GM18907 (cell line): ENCODE measurements around the gene CRIP2.

ENCODE experiments used
- ATAC-seq: cut with Tn5 transposase; IDR thresholded peaks from one replicate; pipeline ENCODE4 v1.9.1; 2021; ENCODE audit warnings: mild to moderate bottlenecking, moderate library complexity; ENCODE audit not compliant: unreplicated experiment

Gene CRIP2

DNA sequence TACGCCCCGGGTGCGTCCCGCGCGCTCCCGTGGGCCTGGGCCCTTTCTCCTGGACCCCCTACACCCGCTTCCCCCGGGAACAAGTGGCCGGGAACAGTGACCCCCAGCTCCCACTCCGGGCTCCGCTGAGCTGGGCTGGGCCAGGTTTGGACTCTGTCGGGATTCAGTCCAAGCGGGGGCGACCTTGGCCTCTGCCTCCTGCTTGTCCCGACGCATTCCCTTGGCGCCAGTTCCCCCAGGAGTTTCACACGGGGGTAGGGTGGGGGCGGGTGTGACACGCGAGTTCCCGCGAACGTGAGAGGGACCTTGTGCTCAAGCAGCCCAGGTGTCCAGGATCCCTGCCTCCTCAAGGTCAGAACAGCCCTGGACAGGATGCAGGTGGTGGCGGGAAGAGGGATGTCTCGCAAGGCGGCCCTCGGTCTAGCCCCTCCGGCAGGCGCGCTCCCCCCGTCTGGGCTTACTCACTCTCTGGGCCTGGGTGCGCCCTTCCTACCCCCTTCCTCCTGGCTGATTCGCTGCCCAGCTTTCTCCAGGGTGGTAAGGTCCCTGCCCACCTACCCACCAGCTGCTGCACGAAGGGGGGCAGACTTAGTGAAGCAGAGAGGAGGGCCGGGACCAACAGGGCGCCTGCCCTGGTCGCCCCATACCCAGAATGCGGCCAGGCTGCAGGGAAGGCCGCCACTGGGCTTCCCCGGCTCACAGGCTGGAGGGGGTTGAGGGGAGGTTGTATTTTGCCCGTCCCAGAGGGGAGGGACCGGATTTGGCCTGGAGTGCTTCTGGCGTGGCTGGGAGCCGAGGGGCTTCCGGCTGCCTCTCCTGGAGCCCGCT, 862 bp downstream of the CRIP2 start:
- ATAC-seq: no peak

DNA sequence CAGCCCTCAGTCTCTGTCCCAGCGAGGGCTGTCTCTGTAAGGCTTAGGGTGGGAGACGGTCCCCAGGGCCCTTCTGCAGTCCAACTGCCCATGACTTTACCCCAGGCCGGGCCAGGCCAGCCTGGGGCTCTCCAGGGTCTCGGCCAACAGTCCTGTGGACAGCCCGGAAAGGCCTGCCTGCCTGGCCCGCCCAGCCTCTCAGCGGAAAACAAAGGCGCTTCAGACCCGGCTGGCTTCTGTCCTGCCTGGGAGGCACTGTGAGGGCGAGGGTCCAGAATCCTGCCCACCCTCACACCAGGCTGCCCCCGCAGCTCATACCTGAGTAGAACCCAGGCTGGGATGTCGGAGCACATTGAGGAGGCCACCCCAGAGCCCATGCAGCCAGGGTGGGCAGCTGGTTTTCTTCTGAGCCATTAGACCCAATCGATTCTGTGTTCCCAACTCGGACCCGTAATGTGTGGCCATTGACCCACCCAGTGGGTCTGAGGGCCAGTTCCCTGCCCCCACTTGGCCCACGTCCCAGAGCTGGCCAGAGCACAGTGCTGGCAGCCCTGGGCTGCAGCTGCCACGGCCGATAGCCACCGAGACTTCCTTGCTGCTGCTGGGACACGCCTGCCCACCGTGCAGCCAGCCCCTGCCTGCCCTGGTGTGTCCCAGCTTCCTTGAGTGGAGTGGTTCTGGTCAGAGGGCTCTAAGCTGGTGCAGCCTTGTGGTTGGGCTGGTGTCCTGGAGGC, 1.6 kb downstream of the CRIP2 start:
- ATAC-seq: no peak

DNA sequence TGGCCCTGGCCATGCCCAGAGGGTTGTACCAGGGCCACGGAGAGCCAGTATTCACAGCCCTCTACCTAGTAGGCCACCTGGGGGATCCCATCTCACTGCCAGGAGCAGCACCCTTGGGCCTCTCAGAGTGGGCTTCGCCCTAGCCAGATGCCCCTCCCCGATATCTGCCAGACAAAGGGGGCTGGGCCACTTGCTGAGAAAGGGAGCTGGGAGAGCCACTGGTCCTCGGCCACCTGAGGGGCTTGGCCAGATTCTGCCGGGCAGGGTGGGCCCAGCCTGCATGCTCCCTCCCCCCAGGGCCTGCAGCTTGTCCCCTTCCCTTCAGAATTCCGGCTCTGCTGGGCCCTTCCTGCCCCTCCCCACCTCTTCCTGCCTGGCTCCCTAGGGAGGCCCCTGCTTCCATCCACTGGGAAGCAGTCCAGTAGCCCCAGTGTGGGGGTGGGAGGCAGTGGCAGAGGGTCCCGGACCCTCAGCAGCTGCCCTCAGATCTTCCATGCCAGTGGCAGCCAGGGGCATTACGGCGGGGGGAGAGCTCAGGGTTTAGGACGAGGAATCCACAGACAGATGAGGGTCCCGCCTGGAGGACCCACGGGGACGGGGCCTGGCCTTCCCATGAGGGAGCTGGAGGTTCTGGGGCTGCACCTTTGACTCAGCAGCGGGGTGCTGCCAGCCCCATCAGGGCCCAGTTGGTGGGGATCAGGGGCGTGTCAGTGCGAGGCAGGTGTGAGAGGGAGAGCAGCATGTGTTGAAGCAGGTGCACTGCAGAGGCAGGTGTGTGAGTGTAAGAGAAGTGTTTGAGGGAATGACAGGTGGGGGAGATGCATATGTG, 2.4 kb downstream of the CRIP2 start:
- ATAC-seq: no peak

DNA sequence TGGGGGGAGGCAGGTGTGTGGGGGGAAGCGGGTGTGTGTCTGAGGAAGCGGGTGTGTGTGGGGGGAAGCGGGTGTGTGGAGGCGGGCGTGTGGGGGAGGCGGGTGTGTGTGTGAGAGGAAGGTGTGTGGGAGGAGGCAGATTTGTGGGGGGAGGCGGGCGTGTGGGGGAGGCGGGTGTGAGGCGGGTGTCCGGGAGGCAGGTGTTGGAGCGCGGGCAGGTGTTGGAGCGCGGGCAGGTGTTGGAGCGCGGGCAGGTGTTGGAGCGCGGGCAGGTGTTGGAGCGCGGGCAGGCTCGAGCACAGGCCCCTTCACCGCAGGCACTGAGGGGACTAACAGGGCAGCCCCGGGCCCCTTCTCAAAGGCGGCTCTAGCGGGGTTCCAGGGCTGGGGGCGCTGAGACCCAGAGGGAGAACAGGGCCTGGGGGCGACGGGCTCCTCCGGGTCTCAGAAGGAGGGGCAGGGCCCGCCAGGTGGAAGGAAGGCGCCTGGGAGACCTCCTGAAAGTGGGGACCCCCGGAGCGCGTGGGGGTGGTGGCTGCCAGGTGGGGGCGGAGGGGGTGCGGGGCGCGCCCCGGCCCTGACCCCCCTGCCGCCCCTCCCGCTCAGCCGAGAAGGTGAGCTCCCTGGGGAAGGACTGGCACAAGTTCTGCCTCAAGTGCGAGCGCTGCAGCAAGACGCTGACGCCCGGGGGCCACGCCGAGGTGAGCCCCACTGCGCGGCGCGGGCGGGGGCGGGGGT, 3.2 kb downstream of the CRIP2 start:
- ATAC-seq: no peak

DNA sequence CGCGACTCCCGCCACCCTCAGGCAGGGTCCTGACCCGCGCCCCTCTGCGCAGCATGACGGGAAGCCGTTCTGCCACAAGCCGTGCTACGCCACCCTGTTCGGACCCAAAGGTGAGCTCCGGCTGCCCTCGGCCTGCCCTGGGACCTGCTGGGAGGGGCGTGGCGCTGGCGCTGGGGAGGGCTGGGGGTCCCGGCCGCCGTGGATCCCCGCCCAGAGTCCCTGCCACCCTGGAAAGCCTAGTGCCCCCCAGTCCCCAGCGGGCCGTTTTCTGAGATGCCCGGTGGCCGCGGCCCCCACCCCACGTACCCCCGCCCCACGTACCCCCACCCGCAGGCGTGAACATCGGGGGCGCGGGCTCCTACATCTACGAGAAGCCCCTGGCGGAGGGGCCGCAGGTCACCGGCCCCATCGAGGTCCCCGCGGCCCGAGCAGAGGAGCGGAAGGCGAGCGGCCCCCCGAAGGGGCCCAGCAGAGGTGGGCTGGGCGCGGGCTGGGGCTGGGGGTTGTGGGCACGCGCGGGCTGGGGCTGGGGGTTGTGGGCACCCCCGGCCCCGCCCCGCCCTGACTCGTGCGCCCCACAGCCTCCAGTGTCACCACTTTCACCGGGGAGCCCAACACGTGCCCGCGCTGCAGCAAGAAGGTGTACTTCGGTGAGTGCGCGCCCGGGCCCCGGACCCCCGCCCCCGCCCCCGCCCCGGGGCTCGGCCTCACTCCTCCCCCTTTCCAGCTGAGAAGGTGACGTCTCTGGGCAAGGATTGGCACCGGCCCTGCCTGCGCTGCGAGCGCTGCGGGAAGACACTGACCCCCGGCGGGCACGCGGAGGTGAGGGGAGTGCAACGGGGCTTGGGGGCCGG, 4.0 kb downstream of the CRIP2 start:
- no peak for ATAC-seq

DNA sequence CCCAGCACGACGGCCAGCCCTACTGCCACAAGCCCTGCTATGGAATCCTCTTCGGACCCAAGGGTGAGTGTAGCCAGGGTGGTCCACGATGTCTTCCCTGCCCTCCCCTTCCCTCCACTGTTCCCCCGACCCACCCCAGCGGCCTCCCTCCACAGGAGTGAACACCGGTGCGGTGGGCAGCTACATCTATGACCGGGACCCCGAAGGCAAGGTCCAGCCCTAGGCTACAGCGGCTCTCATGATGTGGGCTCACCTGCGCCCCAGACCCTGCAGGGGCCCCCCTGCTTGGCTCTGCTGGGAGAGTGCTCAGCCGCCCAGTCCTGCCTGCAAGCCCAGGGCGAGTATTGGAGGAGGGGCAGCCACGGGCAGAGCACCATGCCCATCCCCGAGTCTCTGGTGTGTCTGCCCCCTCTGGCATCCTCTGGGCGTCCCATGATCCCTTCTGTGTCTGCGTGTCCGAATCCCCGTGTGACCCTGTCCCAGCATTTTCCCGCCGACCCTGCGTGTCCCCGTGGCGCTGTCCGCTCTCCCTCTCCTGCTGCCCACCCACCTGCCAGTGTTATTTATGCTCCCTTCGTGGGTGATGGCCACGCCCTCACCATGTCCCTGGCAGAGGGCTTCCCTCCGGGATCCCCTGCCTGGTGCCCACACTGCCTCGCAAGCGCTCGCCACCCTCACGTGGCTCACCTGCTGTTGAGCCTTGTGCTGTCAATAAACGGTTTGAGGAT, 5.0 kb downstream of the CRIP2 start:
- no peak for ATAC-seq

DNA sequence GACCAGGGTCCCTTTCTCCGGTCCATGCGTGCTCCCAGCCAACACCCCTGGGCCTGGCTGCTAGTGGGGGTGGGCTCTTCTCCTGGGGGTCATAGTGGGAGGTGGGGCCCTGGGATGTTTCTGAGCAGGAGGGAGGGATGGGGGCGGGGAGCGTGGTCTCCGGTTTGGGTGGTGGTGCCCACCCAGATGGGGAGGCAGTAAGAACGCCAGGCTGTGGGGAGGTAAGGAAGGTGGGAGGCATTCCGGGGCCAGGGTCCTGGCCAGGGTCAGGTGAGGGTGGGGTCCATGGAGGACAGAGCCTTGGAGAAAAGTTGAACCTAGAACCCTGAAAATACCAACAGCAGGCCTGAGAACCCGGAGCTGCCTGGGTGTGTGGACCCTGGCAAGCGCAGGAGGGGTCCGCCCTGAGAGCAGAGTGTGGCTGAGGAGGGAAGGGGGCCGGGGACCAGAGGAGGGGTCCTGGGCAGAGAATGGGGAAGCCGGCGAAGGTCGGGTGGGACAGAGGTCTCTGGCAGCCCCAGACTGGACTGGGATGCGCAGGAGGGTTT, 5.7 kb downstream of the CRIP2 start:
- ATAC-seq: no peak

DNA sequence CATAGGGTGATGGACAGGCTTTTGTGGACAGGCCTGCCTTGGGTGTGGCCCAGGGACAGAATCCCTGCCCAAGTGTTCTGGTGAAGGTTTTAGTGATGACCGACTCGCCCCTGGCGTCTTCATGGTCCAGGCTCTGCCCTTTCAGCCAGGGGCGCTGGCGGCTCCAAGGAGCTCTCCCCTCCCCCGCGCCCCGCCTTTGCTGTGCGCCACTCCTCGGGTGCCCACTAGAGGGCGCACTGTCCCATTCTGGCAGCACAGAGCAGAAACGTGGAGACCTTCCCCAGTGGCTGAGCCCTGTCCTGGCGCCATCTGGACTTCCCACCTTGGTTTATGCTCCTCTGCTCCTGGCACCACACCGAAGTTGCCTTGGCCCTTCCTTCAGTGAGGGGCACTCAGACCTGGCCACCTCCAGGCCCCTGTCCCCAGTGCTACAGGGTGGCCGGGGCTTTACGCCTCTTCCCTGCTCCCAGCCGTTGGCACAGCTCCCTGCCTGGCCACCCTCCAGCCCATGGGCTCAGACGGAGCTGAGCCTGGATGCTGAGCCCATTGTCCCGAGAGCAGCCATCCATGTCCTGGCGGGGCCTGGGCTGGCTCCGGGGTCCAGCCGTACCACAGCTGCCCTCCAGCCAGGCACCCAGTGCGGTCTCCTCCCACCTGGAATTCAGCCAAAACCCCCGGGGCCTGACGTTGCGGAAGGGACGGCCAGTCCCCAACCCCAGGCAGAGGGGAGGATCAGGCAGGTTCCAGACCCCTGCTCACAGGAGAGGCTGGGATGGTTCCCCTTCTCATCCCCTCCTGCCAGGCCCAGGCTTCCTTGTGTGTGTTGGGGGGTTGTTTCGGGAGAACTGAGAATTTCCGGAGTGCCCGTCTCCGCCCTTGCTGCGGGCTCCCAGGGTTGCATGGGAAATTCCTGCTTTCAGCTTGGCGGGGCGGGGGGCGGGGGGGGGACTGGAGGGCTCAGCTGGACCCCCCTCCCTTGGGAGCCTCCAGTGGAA, 6.5 kb downstream of the CRIP2 start:
- ATAC-seq: peak; percentile 43

DNA sequence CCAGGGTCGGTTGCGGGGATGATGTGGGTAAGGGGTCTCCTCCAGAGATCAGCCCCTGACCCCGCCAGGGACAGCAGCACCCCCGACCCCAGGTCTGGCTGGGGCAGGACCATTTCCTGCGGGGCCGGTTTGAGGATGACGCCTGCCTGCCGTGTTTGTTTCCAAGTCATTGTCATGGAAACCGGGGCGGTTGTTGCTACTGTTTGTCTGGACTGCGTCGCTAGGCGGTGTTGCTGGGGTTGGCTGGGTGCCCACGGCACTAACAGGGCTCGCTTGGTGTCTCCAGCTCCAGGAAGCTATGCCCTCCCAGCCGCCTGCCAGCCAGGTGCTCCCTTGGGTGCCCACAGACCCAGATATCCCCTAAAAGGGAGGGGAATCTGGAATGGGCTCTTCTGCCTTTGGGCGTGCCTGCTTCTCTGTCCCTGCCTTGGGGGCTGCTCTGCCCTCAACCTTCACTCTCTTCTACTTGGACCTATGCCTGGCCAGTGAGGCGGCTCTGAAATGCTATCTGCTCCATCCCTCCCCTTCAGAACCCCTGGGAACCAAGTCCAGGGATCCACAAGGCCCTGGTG, 7.4 kb downstream of the CRIP2 start:
- ATAC-seq: peak; percentile 53

DNA sequence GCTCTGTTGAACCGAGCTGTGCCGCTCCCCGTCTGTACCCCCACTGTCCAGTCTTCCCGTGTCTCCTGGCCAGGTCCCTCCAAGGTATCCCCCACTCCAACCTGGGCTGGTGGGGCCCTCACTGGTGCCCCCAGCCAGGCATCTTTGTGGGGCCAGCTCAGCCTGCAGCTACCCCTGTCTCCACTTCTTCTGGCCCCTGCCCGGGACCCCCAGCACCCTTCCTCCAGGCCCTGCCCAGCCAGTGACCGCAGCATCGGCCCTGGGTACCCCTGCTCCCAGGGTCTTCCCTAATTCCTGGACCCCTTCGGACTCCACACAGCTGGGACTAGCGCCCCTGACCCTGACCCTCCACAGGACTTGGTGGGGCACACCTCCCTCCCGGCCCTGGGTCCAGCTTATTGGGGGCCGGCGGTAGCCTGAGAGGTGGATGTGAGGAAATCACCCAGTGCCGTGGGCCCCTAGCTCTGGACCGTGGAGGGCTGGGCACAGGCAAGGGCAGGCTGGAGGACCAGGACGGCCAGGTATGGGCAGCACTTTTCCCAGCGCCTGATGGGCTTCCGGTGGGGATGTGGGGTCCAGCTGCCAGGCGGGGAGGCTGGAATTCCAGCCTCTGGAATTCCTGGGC, 8.0 kb downstream of the CRIP2 start:
- ATAC-seq: no peak

DNA sequence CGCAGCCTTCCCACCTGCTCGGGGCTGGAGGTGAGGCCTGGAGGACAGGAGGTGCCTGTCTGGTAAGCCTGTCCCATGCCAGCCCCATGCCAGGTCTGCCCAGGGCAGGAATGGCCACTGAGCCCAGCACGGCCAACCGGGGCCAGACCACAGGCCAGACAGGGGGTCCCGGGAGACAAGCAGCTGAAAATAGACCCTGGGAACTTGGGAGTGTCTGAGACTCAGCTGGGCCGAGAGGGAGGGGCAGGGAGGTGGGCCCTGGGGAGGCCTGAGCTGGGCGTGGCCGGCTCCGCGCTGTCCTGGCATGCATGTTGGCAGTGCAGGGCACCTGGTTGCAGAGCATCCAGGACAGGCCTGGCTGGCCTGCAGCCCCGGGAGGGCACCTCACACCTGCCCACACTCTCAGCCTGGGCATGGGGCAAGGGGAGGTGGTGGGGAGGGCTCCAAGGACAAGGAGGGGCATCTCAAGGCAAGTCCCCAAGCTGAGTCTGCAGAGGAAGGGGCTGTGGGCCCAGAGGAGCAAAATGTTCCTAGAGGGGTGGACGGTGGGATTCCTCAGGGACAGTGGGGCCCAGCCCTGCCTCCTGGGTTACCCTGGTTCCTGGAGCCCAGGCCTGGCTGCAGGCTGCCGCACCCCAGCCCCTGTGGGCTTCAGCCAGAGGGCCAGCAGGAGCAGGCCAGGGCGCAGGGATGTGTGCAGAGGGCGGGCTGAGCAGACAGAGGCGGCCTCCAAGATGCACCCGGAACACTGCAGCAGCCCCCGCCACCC, 8.9 kb downstream of the CRIP2 start:
- ATAC-seq: no peak

DNA sequence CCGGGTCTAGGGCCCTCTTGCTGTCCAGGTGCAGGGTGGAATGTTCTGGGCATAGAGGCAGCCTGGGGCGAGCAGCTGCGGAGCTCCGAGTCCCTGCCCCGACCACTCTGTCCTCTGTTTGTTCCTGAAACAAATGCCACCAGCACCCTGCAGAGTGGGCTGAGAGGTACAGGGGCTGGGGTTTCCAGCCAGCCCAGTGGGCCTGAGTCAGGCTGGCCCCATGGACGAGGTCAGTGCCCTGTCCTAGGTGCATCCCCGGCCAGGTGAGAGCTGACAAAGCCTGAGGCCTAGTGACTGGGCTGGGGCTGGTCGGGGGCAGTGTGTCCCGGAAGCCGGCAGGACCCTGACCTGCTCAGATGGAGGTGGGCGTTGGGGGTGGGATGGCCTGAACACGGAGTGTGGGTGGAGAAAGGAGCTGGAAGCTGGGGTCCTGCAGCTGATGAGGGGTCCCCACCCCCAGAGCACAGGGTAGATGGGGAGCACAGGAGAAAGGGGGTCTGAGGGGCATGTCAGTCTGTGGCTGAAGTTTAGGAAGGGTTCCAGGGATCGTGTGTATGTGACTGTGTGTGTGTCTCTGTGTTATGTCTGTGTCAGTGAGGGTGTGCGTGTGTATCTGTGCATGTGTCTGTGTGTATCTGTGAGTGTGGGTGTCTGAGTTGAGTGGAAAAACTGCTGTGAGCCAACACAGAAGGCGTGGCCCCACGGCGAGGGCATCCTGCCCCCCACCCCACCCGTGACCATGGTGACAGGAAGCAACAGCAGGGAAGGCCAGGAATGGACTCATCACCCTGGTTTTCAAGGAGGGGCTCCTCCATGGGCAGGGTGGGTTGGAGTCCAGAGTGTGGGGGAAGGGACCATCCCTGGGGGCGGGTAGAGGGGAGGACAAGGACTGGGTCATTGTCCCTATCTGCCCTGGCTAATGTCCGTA, 9.7 kb downstream of the CRIP2 start:
- ATAC-seq: no peak

DNA sequence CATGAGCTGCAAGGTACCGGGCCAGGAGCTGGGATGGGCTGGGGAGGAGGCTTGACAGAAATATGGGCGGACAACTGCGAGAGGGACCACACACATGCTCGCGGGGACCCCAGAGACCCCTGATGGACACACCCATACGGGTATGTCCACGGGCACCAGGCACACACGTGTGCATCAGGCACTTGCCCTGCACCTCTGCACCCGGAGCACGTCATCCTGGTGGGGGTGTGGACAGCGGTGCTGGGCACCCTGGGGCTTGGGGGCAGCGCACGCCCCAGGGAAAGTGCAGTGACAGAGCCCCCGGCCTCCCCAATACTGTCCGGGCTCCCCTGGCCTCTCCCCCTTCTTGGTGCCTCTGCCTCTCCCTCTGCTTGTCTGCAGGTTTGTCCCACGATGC, 10.4 kb downstream of the CRIP2 start:
- ATAC-seq: no peak

DNA sequence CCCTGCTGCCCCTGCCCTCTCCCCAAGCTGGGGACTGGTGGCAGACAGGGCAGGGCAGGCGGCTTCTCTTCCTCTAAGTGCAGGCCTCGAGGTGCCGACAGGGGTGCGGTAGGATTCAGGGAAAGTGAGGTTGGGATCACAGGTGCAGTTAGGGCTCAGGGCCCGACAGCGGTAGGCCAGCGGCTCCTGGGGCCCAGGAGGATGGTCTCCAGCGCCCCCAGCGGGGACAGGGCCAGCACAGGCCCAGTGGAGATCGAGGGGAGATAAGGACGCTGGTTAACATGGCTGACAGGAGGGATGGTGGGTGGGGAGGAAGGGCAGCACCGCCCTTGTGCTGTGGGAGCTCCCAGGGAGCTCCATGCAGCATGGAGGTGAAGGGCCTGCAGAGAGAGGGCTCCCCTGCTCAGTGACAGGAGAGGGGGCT, 11.1 kb downstream of the CRIP2 start:
- no peak for ATAC-seq
